ENCODE data around the gene HLA-DQA1.
"Not testable (repeated sequence)": the region's sequence is repeated elsewhere in the genome, so short reads cannot be mapped to it uniquely, and the experiment has no call there.

HLA-DQA1 gene

GRCh38 chr6:32637883-32638282 is 677 bp downstream of the HLA-DQA1 start:
- no peak overlapping the region for H3K4me3 ChIP-seq (ENCODE audit: low read depth, low read length)
- no peaks in the 10 kb centered on the region for H3K79me2 ChIP-seq
- H3K4me2 ChIP-seq (ENCODE audit: low read length), result no peak overlapping the region
- no peak overlapping the region for H3K9ac ChIP-seq
- no peaks in the 10 kb centered on the region for H3K36me3 ChIP-seq (ENCODE audit: control insufficient read depth, insufficient read depth, low read length)
- no peaks in the 10 kb centered on the region for H3K9me3 ChIP-seq (ENCODE audit: control insufficient read depth, low read length)
- H3K27me3 ChIP-seq (ENCODE audit: control insufficient read depth, insufficient read depth, low read length), result no peaks in the 10 kb centered on the region
- no peak for TF ChIP-seq CTCF (IDR thresholded peaks at IDR 0.05)
- no peak overlapping the region for H2AFZ ChIP-seq
- H3K4me1 ChIP-seq, result no peaks in the 10 kb centered on the region
- no peak overlapping the region for H3K27ac ChIP-seq

GRCh38 chr6:32638532-32639219 is 1.5 kb downstream of the HLA-DQA1 start:
- no peak overlapping the region for H3K27ac ChIP-seq
- H3K4me3 ChIP-seq (ENCODE audit: low read depth, low read length), result no peak overlapping the region
- H3K36me3 ChIP-seq (ENCODE audit: control insufficient read depth, insufficient read depth, low read length), result no peaks in the 10 kb centered on the region
- H3K9ac ChIP-seq, result no peak overlapping the region
- no peaks in the 10 kb centered on the region for H3K4me1 ChIP-seq
- no peak for TF ChIP-seq CTCF (IDR thresholded peaks at IDR 0.05)
- no peaks in the 10 kb centered on the region for H3K9me3 ChIP-seq (ENCODE audit: control insufficient read depth, low read length)
- no peaks in the 10 kb centered on the region for H3K27me3 ChIP-seq (ENCODE audit: control insufficient read depth, insufficient read depth, low read length)
- H3K79me2 ChIP-seq, result no peaks in the 10 kb centered on the region
- no peak overlapping the region for H3K4me2 ChIP-seq (ENCODE audit: low read length)
- H2AFZ ChIP-seq, result no peak overlapping the region

GRCh38 chr6:32639440-32640394 is 2.5 kb downstream of the HLA-DQA1 start:
- no peak overlapping the region for H3K4me3 ChIP-seq (ENCODE audit: low read depth, low read length)
- no peaks in the 10 kb centered on the region for H3K4me1 ChIP-seq
- no peak overlapping the region for H3K4me2 ChIP-seq (ENCODE audit: low read length)
- H3K9ac ChIP-seq, result no peak overlapping the region
- H3K9me3 ChIP-seq (ENCODE audit: control insufficient read depth, low read length), result no peaks in the 10 kb centered on the region
- no peaks in the 10 kb centered on the region for H3K79me2 ChIP-seq
- no peak overlapping the region for H3K27ac ChIP-seq
- H3K27me3 ChIP-seq (ENCODE audit: control insufficient read depth, insufficient read depth, low read length), result no peaks in the 10 kb centered on the region
- no peaks in the 10 kb centered on the region for H3K36me3 ChIP-seq (ENCODE audit: control insufficient read depth, insufficient read depth, low read length)
- no peak overlapping the region for H2AFZ ChIP-seq
- TF ChIP-seq CTCF (IDR thresholded peaks at IDR 0.05), result no peak

GRCh38 chr6:32641122-32641521 is 3.9 kb downstream of the HLA-DQA1 start:
- Histone ChIP-seq H3K27ac (no peak overlapping the region), H3K79me2 (no peaks in the 10 kb centered on the region), H3K4me3 (ENCODE audit: low read depth, low read length) (no peak overlapping the region), H3K27me3 (ENCODE audit: control insufficient read depth, insufficient read depth, low read length) (no peaks in the 10 kb centered on the region), H3K36me3 (ENCODE audit: control insufficient read depth, insufficient read depth, low read length) (no peaks in the 10 kb centered on the region), H3K9me3 (ENCODE audit: control insufficient read depth, low read length) (no peaks in the 10 kb centered on the region), H3K4me2 (ENCODE audit: low read length) (no peak overlapping the region), H3K4me1 (no peaks in the 10 kb centered on the region), H2AFZ (no peak overlapping the region), H3K9ac (no peak overlapping the region)
- no peak for TF ChIP-seq CTCF (IDR thresholded peaks at IDR 0.05)

- not testable (repeated sequence) for H3K36me3 ChIP-seq (ENCODE audit: control insufficient read depth, insufficient read depth, low read length); H3K4me1 ChIP-seq; H2AFZ ChIP-seq; H3K27me3 ChIP-seq (ENCODE audit: control insufficient read depth, insufficient read depth, low read length); H3K79me2 ChIP-seq; H3K9me3 ChIP-seq (ENCODE audit: control insufficient read depth, low read length); H3K27ac ChIP-seq; H3K4me2 ChIP-seq (ENCODE audit: low read length); H3K4me3 ChIP-seq (ENCODE audit: low read depth, low read length); H3K9ac ChIP-seq
Measured at GRCh38 chr6:32641785-32642719, 4.8 kb downstream of the HLA-DQA1 start.
